Measurements from ENCODE around the gene OR2AE1. TPM values are rescaled to one million over a fixed set of nuclear protein-coding genes. Genes with fewer than 3 reads are reported as not detected.

OR2AE1 gene
- total RNA-seq, 2 donors from 2014 or later = not detected

DNA sequence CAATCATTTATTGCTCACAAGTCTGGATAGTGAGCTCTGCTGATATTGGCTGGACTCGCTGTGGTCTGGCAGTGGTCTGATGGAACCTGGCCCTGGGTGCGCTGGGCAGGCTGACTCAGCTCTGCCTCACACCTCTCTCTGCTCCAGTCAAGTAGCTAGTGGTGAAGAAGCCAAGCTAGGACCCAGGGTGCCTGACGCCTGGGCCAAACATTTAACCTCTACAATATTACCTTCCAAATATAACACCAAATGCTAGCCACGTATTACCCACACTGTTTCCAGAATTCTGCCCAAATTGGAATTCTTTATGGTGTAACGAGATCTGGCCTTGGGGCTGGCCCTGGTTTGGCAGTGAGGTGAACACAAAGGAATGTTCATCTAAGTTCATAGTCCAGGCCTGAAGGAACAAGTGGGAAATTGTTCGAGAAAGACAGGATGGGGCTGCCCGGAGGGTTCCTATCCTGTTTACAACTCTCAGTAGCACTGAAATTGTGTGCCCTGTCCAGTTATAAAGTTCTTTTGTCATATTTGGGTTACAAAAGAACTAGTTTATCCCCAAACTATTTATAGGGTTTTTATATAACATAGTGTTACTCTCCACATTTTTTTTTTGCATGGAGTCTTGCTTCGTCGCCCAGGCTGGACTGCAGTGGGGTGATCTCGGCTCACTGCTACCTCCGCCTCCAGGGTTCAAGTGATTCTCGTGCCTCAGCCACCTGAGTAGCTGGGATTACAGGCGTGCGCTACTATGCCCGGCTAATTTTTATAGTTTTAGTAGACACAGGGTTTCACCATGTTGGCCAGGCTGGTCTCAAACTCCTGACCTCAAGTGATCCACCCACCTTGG lies 16.3 kb downstream of the OR2AE1 start:
- intact Hi-C loops (cut with DNase I) = loop anchor here (10.0 kb wide), 1 partner anchor 96 kb away; no protein-coding TSS in a partner anchor
- 43% methylated on average over 15 of the region's 15 CpGs for WGBS
- peak; percentile 64 for DNase-seq (ENCODE audit: low spot score)
- Histone ChIP-seq H3K4me1 (replicated peaks) (peaks cover 2% of the 10 kb centered on the region), H3K36me3 (no peaks in the 10 kb centered on the region), H3K9me3 (no peaks in the 10 kb centered on the region), H3K4me3 (no peak overlapping the region), H3K27me3 (replicated peaks; ENCODE audit: insufficient read depth) (no peaks in the 10 kb centered on the region), H3K27ac (peak overlapping the region; percentile 31 to 62)
- TF ChIP-seq POLR2AphosphoS5 (IDR thresholded peaks at IDR 0.05) = peak; percentile 76
- TF ChIP-seq, protein P1, sequence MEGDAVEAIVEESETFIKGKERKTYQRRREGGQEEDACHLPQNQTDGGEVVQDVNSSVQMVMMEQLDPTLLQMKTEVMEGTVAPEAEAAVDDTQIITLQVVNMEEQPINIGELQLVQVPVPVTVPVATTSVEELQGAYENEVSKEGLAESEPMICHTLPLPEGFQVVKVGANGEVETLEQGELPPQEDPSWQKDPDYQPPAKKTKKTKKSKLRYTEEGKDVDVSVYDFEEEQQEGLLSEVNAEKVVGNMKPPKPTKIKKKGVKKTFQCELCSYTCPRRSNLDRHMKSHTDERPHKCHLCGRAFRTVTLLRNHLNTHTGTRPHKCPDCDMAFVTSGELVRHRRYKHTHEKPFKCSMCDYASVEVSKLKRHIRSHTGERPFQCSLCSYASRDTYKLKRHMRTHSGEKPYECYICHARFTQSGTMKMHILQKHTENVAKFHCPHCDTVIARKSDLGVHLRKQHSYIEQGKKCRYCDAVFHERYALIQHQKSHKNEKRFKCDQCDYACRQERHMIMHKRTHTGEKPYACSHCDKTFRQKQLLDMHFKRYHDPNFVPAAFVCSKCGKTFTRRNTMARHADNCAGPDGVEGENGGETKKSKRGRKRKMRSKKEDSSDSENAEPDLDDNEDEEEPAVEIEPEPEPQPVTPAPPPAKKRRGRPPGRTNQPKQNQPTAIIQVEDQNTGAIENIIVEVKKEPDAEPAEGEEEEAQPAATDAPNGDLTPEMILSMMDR (IDR thresholded peaks at IDR 0.05) = no peak
- no peak for TF ChIP-seq POLR2A (IDR thresholded peaks at IDR 0.05)

DNA sequence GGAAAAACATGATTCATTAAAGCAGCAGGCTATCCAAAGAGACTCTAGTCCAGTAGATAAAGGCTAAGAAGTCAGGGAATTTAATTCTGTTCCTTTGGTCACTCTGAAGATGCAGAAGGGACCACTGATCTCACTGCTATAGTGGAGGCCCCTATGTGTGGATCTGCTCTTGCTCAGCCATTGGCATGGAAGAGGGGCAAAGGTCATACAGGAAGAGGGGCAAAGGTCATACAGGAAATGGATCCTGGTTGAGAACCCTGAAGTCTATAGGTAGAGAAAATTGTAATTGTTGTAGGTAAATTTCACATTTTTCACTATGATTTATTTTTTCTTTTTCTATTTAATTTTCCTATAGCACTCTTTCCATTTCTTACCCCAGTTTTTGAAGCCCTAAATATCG lies 21.6 kb downstream of the OR2AE1 start:
- TF ChIP-seq, protein P1 (IDR thresholded peaks at IDR 0.05) = no peak
- TF ChIP-seq POLR2A (IDR thresholded peaks at IDR 0.05) (no peak), POLR2AphosphoS5 (IDR thresholded peaks at IDR 0.05) (no peak)
- DNase-seq (ENCODE audit: low spot score) = no peak
- H3K36me3 ChIP-seq = no peaks in the 10 kb centered on the region
- H3K27ac ChIP-seq = no peak overlapping the region
- intact Hi-C loops (cut with DNase I) = no loop called here
- H3K9me3 ChIP-seq = no peaks in the 10 kb centered on the region
- H3K27me3 ChIP-seq (replicated peaks; ENCODE audit: insufficient read depth) = no peaks in the 10 kb centered on the region
- H3K4me1 ChIP-seq (replicated peaks) = peaks cover 2% of the 10 kb centered on the region
- 92% methylated on average over 1 of the region's 1 CpG for WGBS
- H3K4me3 ChIP-seq = no peak overlapping the region

DNA sequence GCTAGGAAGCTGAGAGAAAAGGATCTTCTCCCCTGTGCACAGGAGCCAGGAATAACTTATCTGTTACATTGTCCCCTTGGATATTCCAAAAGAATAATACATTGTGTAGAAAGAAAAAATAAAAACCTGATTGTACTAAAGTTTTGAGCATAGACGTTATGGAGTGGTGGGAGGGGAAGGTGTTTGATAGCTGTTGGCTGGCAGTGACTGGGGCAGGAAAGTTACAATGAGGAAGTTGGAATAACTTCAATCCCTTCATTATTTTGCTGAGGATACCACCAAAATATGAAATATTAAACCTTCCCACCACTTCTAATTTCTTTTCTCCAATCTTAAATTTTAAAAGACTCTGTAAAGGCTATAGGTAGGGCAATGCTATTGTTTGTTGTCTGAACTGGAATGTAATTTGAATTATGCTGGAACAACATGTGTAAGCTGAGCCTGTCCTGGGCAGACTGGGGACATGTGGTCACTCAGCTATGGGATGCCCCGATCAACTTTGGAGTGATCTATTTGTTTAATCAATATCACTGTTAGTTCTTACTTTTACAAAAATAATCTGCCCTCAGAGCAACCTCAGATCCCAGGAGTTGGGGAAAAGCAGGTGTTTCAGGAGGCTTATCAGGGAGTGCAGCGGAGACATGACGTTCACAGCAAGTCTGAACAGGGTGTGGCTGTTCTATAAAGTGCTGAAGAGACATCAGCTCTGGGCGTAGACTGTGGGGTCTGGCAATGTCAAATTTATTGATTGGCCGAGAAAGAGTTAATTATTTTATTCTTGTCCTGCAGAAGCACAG lies 28.2 kb downstream of the OR2AE1 start:
- DNase-seq (ENCODE audit: low spot score) = no peak
- H3K4me3 ChIP-seq = no peak overlapping the region
- TF ChIP-seq, protein P1 (IDR thresholded peaks at IDR 0.05) = no peak
- no peak for TF ChIP-seq POLR2AphosphoS5 (IDR thresholded peaks at IDR 0.05)
- no peak for TF ChIP-seq POLR2A (IDR thresholded peaks at IDR 0.05)
- no peaks in the 10 kb centered on the region for H3K27me3 ChIP-seq (replicated peaks; ENCODE audit: insufficient read depth)
- WGBS = 46% methylated on average over 6 of the region's 6 CpGs
- no peak overlapping the region for H3K27ac ChIP-seq
- H3K4me1 ChIP-seq (replicated peaks) = no peaks in the 10 kb centered on the region
- intact Hi-C loops (cut with DNase I) = no loop called here
- H3K9me3 ChIP-seq = no peaks in the 10 kb centered on the region
- H3K36me3 ChIP-seq = no peaks in the 10 kb centered on the region

DNA sequence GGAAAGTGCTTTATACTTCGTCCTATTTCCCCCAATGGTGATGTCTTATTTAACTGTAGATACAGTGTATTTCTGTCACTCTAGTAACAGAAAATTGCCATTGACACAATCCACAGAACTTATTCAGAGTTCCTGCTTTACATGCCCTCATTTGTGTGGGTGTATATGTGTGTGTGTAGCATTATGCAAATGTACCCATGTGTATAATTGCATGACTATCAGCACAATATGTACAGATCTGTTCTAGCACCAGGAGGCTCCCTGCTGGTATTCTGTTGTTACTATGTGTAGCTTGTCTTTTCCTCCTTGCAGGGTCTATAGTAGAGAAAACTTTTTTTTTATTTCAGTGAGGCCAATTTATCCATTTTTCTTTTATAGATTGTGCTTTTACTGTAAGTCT lies 32.5 kb downstream of the OR2AE1 start:
- H3K4me3 ChIP-seq = no peak overlapping the region
- H3K27me3 ChIP-seq (replicated peaks; ENCODE audit: insufficient read depth) = no peaks in the 10 kb centered on the region
- H3K36me3 ChIP-seq = no peaks in the 10 kb centered on the region
- H3K4me1 ChIP-seq (replicated peaks) = no peaks in the 10 kb centered on the region
- intact Hi-C loops (cut with DNase I) = no loop called here
- WGBS = 85% methylated on average over 1 of the region's 1 CpG
- DNase-seq (ENCODE audit: low spot score) = no peak
- H3K9me3 ChIP-seq = no peaks in the 10 kb centered on the region
- TF ChIP-seq POLR2AphosphoS5 (IDR thresholded peaks at IDR 0.05) (no peak), POLR2A (IDR thresholded peaks at IDR 0.05) (no peak)
- TF ChIP-seq, protein P1 (IDR thresholded peaks at IDR 0.05) = no peak
- no peak overlapping the region for H3K27ac ChIP-seq
